ENCODE results near the gene IHH. TPM values are rescaled to one million over a fixed set of nuclear protein-coding genes. Genes with fewer than 3 reads are reported as not detected.

Gene IHH
- total RNA-seq, 4 donors from 2014 or later: 0.63 TPM; not detected in 3

DNA sequence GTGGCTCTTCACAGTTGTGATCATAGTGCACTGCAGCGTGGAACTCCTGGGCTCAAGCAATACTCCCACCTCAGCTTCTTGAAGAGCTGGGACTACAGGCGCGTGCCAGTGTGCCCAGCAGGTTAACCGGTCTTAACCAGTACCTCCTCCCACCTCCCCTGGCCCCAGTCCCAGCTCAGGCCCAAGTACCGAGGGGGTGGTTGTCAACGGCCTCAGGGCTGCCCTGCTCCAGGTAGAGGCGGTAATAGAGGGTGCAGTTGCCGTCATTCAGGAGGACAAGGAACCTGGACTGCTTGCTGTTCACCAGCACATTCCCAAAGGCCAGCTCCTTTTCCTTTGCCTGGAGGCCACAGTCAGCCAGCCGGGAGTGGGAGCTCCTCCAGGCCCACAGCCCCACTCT lies 39.1 kb downstream of the IHH start:
- Histone ChIP-seq H3K27me3 (peaks cover 0 to 12% of the 10 kb centered on the region in 2 donors), H3K36me3 (no peaks in the 10 kb centered on the region), H3K4me1 (peaks cover 0 to 21% (median 0%) of the 10 kb centered on the region in 4 donors), H3K27ac (no peak overlapping the region), H3K4me3 (no peak overlapping the region), H3K9me3 (no peaks in the 10 kb centered on the region)
- TF ChIP-seq POLR2A (IDR thresholded peaks at IDR 0.05) (no peak), EP300 (IDR thresholded peaks at IDR 0.05) (no peak)
- TF ChIP-seq, protein P1, sequence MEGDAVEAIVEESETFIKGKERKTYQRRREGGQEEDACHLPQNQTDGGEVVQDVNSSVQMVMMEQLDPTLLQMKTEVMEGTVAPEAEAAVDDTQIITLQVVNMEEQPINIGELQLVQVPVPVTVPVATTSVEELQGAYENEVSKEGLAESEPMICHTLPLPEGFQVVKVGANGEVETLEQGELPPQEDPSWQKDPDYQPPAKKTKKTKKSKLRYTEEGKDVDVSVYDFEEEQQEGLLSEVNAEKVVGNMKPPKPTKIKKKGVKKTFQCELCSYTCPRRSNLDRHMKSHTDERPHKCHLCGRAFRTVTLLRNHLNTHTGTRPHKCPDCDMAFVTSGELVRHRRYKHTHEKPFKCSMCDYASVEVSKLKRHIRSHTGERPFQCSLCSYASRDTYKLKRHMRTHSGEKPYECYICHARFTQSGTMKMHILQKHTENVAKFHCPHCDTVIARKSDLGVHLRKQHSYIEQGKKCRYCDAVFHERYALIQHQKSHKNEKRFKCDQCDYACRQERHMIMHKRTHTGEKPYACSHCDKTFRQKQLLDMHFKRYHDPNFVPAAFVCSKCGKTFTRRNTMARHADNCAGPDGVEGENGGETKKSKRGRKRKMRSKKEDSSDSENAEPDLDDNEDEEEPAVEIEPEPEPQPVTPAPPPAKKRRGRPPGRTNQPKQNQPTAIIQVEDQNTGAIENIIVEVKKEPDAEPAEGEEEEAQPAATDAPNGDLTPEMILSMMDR (IDR thresholded peaks at IDR 0.05): no peak
- DNase-seq (ENCODE audit: low spot score in 2 of 2): no peak
- WGBS, 2 donors: 80 to 96% methylated on average over 4 to 9 of the region's 9 CpGs

DNA sequence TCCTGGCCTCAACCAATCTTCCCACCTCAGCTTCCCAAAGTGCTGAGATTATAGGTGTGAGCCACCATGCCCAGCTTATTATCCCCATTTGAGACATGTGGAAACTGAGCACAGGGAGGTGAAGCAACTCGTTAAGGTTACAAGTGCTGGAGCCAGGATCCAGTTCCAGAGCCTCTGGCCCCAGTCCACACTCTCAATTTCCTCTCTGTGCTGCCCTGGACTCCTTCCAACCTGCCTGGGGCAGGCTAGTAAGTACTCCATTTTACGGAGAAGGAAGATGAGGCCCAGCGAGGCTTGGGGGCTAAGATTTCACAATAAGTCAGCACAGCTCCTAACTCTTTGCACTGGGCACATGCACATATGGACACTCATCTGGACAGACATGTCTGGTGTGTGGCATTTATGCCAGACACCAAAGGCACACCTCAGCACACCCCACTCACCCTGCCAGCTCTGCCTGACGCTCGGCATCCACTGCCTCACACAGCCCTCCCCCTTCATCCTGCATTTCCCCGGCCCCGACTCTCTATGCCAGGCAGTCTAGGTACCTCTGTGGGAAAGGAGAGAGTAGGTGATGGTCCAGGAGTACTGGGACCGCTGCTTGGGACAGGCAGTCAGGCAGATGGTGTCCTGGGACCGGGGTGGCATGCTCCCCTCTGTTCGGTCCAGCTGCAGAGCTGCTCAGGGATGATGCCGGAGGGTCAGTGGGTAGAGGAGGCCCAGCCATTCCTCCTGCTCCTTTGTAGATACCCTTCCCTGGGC lies 39.9 kb downstream of the IHH start:
- TF ChIP-seq, protein P1 (IDR thresholded peaks at IDR 0.05): no peak
- no peak for TF ChIP-seq EP300 (IDR thresholded peaks at IDR 0.05)
- TF ChIP-seq POLR2A (IDR thresholded peaks at IDR 0.05): no peak
- H3K4me1 ChIP-seq: peaks cover 0 to 16% (median 0%) of the 10 kb centered on the region in 4 donors
- no peaks in the 10 kb centered on the region for H3K9me3 ChIP-seq
- H3K27me3 ChIP-seq: peaks cover 0 to 12% of the 10 kb centered on the region in 2 donors
- no peak overlapping the region for H3K27ac ChIP-seq
- H3K4me3 ChIP-seq: no peak overlapping the region
- no peaks in the 10 kb centered on the region for H3K36me3 ChIP-seq
- 69 to 70% methylated on average over 11 of the region's 11 CpGs for WGBS, 2 donors
- no peak for DNase-seq (ENCODE audit: low spot score in 2 of 2)

DNA sequence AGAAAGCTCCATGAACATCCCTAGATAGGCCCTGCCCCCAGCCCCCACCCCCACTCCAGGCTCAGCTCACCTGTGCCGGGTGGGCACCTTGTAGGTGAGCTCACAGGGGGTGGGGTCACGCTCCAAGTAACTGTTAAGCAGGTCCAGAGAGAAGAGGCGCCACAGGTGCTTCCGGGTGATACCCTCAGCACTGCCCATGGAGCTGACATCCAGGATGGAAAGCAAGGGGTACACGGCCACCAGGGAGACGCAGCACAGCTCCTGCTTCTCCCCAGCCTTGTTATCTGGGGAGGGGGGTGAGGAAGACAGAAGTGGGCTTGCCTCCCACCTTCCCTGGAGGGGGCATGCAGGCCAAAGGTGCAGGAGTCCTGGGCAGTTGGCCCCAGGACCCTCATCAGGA lies 41.3 kb downstream of the IHH start:
- Histone ChIP-seq H3K27ac (no peak overlapping the region), H3K27me3 (peaks cover 0 to 12% of the 10 kb centered on the region in 2 donors), H3K4me3 (no peak overlapping the region), H3K9me3 (no peaks in the 10 kb centered on the region), H3K4me1 (peaks cover 0 to 6% (median 0%) of the 10 kb centered on the region in 4 donors), H3K36me3 (no peaks in the 10 kb centered on the region)
- TF ChIP-seq EP300 (IDR thresholded peaks at IDR 0.05) (no peak), POLR2A (IDR thresholded peaks at IDR 0.05) (no peak)
- TF ChIP-seq, protein P1 (IDR thresholded peaks at IDR 0.05): no peak
- DNase-seq (ENCODE audit: low spot score in 2 of 2): no peak
- 85 to 86% methylated on average over 4 of the region's 6 CpGs for WGBS, 2 donors

DNA sequence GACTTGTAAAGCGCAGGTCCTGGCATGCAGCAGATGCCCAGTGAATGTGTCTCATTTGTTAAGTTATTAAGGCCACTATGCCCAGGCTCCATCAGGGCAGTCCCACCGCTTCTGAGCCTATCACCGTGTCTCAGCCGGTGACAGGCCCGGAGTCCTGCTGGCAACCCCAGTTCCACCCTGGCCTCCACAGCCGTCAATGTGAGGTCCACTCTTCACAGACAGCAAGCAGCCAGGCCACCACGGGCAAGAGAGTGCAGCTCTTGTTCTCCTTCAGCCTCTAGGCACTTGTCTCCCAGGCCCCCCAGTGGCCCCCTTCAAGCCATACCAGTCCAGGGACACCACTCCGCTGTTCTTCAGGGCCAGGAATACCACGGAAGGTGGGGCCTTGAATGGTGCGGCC lies 42.0 kb downstream of the IHH start:
- WGBS, 2 donors: 77 to 81% methylated on average over 10 of the region's 10 CpGs
- no peaks in the 10 kb centered on the region for H3K4me1 ChIP-seq
- no peak overlapping the region for H3K27ac ChIP-seq
- DNase-seq (ENCODE audit: low spot score in 2 of 2): no peak
- no peak overlapping the region for H3K4me3 ChIP-seq
- H3K9me3 ChIP-seq: no peaks in the 10 kb centered on the region
- H3K36me3 ChIP-seq: no peaks in the 10 kb centered on the region
- TF ChIP-seq POLR2A (IDR thresholded peaks at IDR 0.05) (no peak), EP300 (IDR thresholded peaks at IDR 0.05) (no peak)
- TF ChIP-seq, protein P1 (IDR thresholded peaks at IDR 0.05): no peak
- peaks cover 0 to 12% of the 10 kb centered on the region in 2 donors for H3K27me3 ChIP-seq

DNA sequence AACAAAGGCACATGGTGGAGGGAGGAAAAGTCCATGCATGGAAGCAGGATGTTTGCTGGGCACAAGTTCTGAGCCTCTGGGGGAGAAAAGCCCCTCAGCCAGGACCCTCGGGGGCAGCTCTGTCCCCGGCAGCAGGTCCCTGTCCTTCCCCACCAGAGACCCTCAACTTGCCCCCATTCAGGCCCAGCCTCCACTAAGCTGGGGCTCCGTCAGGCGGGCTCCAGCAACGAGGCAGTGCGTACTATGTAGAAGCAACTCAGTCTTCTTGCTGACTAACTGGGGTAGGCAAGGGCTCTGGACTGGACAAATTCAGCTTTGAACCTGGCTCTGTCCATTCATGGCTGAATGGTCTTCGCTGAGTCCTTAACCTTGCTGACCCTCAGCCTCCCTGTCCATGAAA lies 42.4 kb downstream of the IHH start:
- no peak overlapping the region for H3K27ac ChIP-seq
- no peak for DNase-seq (ENCODE audit: low spot score in 2 of 2)
- no peaks in the 10 kb centered on the region for H3K36me3 ChIP-seq
- 80 to 89% methylated on average over 7 of the region's 7 CpGs for WGBS, 2 donors
- peaks cover 0 to 14% of the 10 kb centered on the region in 2 donors for H3K27me3 ChIP-seq
- no peak for TF ChIP-seq EP300 (IDR thresholded peaks at IDR 0.05)
- TF ChIP-seq, protein P1 (IDR thresholded peaks at IDR 0.05): no peak
- H3K4me1 ChIP-seq: no peaks in the 10 kb centered on the region
- H3K4me3 ChIP-seq: no peak overlapping the region
- no peaks in the 10 kb centered on the region for H3K9me3 ChIP-seq

Measured in tibial nerve (tissue), 4 donors.